H1 (cell line): ENCODE results near the gene KIF5A. TPM values are rescaled to one million over a fixed set of nuclear protein-coding genes. Genes with fewer than 3 reads are reported as not detected.

ENCODE experiments used
- CTCF ChIA-PET: fragments of 300-600 bp; sonication (Branson Sonifier 250); formaldehyde crosslinking; loops from one replicate; lab custom pipeline; 2021; ENCODE audit not compliant: partially characterized antibody; lab: Charles Lee
- POLR2A ChIA-PET: fragments of 300-600 bp; sonication (Branson Sonifier 250); formaldehyde crosslinking; loops from one replicate; lab custom pipeline; 2021; ENCODE audit warnings: inconsistent platforms; ENCODE audit not compliant: partially characterized antibody; lab: Charles Lee
- DNase-seq, 2 experiments: peaks; one replicate each; pipeline versions ENCODE4 v3.0.0 to v3.0.0-alpha.2; 2010 to 2022; ENCODE audit warnings: low spot score in 2 of 2, low read depth in 1 of 2, mixed read lengths in 1 of 2
- FAIRE-seq: peaks from 2 replicates; lab custom pipeline; 2011; peaks lifted over from hg19 to GRCh38; lab: Jason Lieb, UNC
- H2AFZ ChIP-seq: 2 replicates; pipeline ENCODE4 v1.8.1; 2012; ENCODE audit warnings: low read length, inconsistent platforms
- H2AK5ac ChIP-seq: 2 replicates; pipeline ENCODE4 v1.6.1; 2013; ENCODE audit warnings: low read depth, low read length
- H2BK120ac ChIP-seq: replicated peaks from 2 replicates; pipeline ENCODE3; 2013; ENCODE audit warnings: low read depth, low read length, inconsistent platforms
- H2BK12ac ChIP-seq: 2 replicates; pipeline ENCODE4 v1.6.1; 2013; ENCODE audit warnings: low read depth, low read length
- H2BK15ac ChIP-seq: 2 replicates; pipeline ENCODE4 v1.6.1; 2013; ENCODE audit warnings: low read length
- H2BK20ac ChIP-seq: 2 replicates; pipeline ENCODE4 v1.6.1; 2013; ENCODE audit warnings: low read length
- H2BK5ac ChIP-seq: 2 replicates; pipeline ENCODE4 v1.6.1; 2013; ENCODE audit warnings: low read depth, low read length
- H3K14ac ChIP-seq: 2 replicates; pipeline ENCODE4 v1.6.1; 2013; ENCODE audit warnings: inconsistent platforms; ENCODE audit not compliant: insufficient read length
- H3K18ac ChIP-seq: 2 replicates; pipeline ENCODE4 v1.6.1; 2013; ENCODE audit warnings: low read length; ENCODE audit errors: extremely low read depth
- H3K23ac ChIP-seq: 2 replicates; pipeline ENCODE4 v1.6.1; 2013; ENCODE audit warnings: inconsistent platforms; ENCODE audit not compliant: insufficient read length
- H3K23me2 ChIP-seq: 2 replicates; pipeline ENCODE4 v1.6.1; 2013; ENCODE audit warnings: low read depth, low read length
- H3K27ac ChIP-seq: 2 replicates; pipeline ENCODE4 v1.6.1; 2011; ENCODE audit warnings: low read depth, low read length, inconsistent platforms
- H3K27me3 ChIP-seq, 4 experiments: replicated peaks in 1 of 4; 1 replicate in 1 of 4; 2 replicates in 3 of 4; pipeline versions ENCODE4 v1.6.1 to v1.8.1; 2011 to 2013; ENCODE audit warnings: low read length in 3 of 4, mild to moderate bottlenecking in 3 of 4, inconsistent platforms in 2 of 4, mixed read lengths in 2 of 4, moderate library complexity in 1 of 4; ENCODE audit not compliant: control insufficient read depth in 3 of 4, insufficient read depth in 3 of 4; ENCODE audit errors: extremely low read depth in 1 of 4
- H3K36me3 ChIP-seq, 4 experiments: 2 replicates each; pipeline versions ENCODE4 v1.6.1 to v1.8.1; 2011 to 2013; ENCODE audit warnings: mild to moderate bottlenecking in 4 of 4, low read length in 3 of 4, moderate library complexity in 2 of 4, control low read depth in 1 of 4, inconsistent platforms in 1 of 4; ENCODE audit not compliant: insufficient read depth in 4 of 4, control insufficient read depth in 2 of 4
- H3K4ac ChIP-seq: replicated peaks from 2 replicates; pipeline ENCODE3; 2013; ENCODE audit warnings: low read length, low read depth, mixed read lengths, inconsistent platforms; ENCODE audit not compliant: insufficient read length
- H3K4me1 ChIP-seq, 4 experiments: replicated peaks in 1 of 4; 1 replicate in 1 of 4; 2 replicates in 3 of 4; pipeline versions ENCODE4 v1.6.1 to v1.8.1; 2011 to 2013; ENCODE audit warnings: low read length in 3 of 4, inconsistent platforms in 2 of 4, mixed read lengths in 1 of 4; ENCODE audit not compliant: insufficient read depth in 4 of 4, control insufficient read depth in 3 of 4
- H3K4me2 ChIP-seq, 2 experiments: 2 replicates each; pipeline versions ENCODE4 v1.6.1 to v1.8.1; 2011 to 2013; ENCODE audit warnings: low read depth in 2 of 2, low read length in 2 of 2, control low read depth in 1 of 2, inconsistent platforms in 1 of 2, mild to moderate bottlenecking in 1 of 2; ENCODE audit not compliant: insufficient read depth in 1 of 2
- H3K4me3 ChIP-seq, 4 experiments: fragments of 200-600, 300-600 bp in 1 of 4; sonication (generic), shearing (Covaris generic), sonication (Bioruptor Twin) in 1 of 4; 2 replicates each; pipeline versions ENCODE4 v1.5.1 to v1.8.1; 2011 to 2016; ENCODE audit warnings: low read length in 4 of 4, low read depth in 3 of 4, control low read depth in 2 of 4, inconsistent platforms in 2 of 4, mild to moderate bottlenecking in 2 of 4, mixed read lengths in 1 of 4, moderate library complexity in 1 of 4; ENCODE audit not compliant: insufficient read depth in 2 of 4; ENCODE audit errors: extremely low read depth in 1 of 4
- H3K56ac ChIP-seq: replicated peaks from 2 replicates; pipeline ENCODE3; 2013; ENCODE audit warnings: low read depth, mild to moderate bottlenecking, mixed read lengths, low read length, inconsistent platforms; ENCODE audit not compliant: insufficient read length
- H3K79me1 ChIP-seq: 2 replicates; pipeline ENCODE4 v1.6.1; 2013; ENCODE audit warnings: low read depth, low read length, control low read depth
- H3K79me2 ChIP-seq, 2 experiments: 2 replicates each; pipeline versions ENCODE4 v1.6.1 to v1.8.1; 2012 to 2013; ENCODE audit warnings: low read length in 2 of 2, mild to moderate bottlenecking in 2 of 2, inconsistent platforms in 1 of 2; ENCODE audit not compliant: insufficient read depth in 2 of 2, control insufficient read depth in 1 of 2
- H3K9ac ChIP-seq, 4 experiments: replicated peaks in 1 of 4; 1 replicate in 1 of 4; 2 replicates in 3 of 4; pipeline versions ENCODE4 v1.6.1 to v1.8.1; 2011 to 2013; ENCODE audit warnings: low read depth in 3 of 4, low read length in 3 of 4, control low read depth in 2 of 4, mild to moderate bottlenecking in 2 of 4, moderate library complexity in 2 of 4, inconsistent platforms in 1 of 4; ENCODE audit errors: extremely low read depth in 1 of 4
- H3K9me3 ChIP-seq, 2 experiments: 2 replicates each; pipeline versions ENCODE4 v1.6.1 to v1.8.1; 2012 to 2013; ENCODE audit warnings: mild to moderate bottlenecking in 2 of 2, moderate library complexity in 2 of 2, control low read depth in 1 of 2, inconsistent platforms in 1 of 2, low read depth in 1 of 2, low read length in 1 of 2, mixed read lengths in 1 of 2; ENCODE audit not compliant: insufficient read depth in 2 of 2
- H4K20me1 ChIP-seq, 2 experiments: replicated peaks in 1 of 2; 2 replicates each; pipeline versions ENCODE3 to v1.8.1; 2011 to 2013; ENCODE audit warnings: inconsistent platforms in 2 of 2, low read length in 2 of 2, mild to moderate bottlenecking in 1 of 2; ENCODE audit not compliant: insufficient read depth in 2 of 2, control insufficient read depth in 1 of 2
- H4K5ac ChIP-seq: 2 replicates; pipeline ENCODE4 v1.6.1; 2013; ENCODE audit warnings: low read length, low read depth, mixed read lengths, inconsistent platforms; ENCODE audit not compliant: insufficient read length
- H4K8ac ChIP-seq: 2 replicates; pipeline ENCODE4 v1.8.0; 2013; ENCODE audit warnings: mild to moderate bottlenecking, moderate library complexity, low read length, inconsistent platforms; ENCODE audit not compliant: insufficient read depth; ENCODE audit errors: extremely low read depth
- H4K91ac ChIP-seq: replicated peaks from 2 replicates; pipeline ENCODE3; 2013; ENCODE audit warnings: low read length, mixed read lengths, inconsistent platforms; ENCODE audit not compliant: insufficient read length
- BRCA1 ChIP-seq: IDR thresholded peaks from 2 replicates; pipeline ENCODE4 v1.6.1; 2012; ENCODE audit warnings: low read depth, low read length, improper control_type of control experiment
- SIX5 ChIP-seq: IDR thresholded peaks from 2 replicates; pipeline ENCODE4 v1.6.1; 2011; ENCODE audit warnings: mild to moderate bottlenecking, low read depth, low read length
- WGBS, 2 experiments: shearing (Covaris generic) in 1 of 2; methylation state at CpG; one replicate each; pipeline versions ENCODE4 v1.1.6 to v1.1.7; 2013 to 2015; ENCODE audit warnings: low lambda C conversion rate in 2 of 2, mixed read lengths in 2 of 2, inconsistent platforms in 1 of 2, low coverage in 1 of 2, missing lambda C conversion rate in 1 of 2; ENCODE audit not compliant: insufficient replicate concordance in 2 of 2, insufficient coverage in 1 of 2, insufficient read length in 1 of 2; ENCODE audit errors: extremely low coverage in 1 of 2, missing lambda C conversion rate in 1 of 2; 5-methylcytosine and 5-hydroxymethylcytosine counted together
- polyA plus RNA-seq, 7 experiments: library from polyadenylated mRNA; depleted of rRNA in 3 of 7; stranded (reverse) in 5 of 7; unstranded in 2 of 7; fragments of >200 nt in 5 of 7; fragments of 200-250 nt in 2 of 7; gene quantifications; 1 replicate in 5 of 7; 2 replicates in 1 of 7; 4 replicates in 1 of 7; pipeline versions ENCODE4 v1.2.1 to v1.2.3, GENCODE V29; 2011 to 2013; ENCODE audit warnings: missing spikeins in 2 of 7, mixed read lengths in 2 of 7
- total RNA-seq: library from RNA; stranded (reverse); fragmentation: NEBNext Ultra II Directional; extraction: Animal tissue kit (Norgen Biotek cat#: 25700); gene quantifications from 2 replicates; pipeline ENCODE4 v1.2.1, GENCODE V29; 2021

The KIF5A gene
- total and polyA plus RNA-seq, 2 of the 8 experiments (the other 6 are each of a cell fraction or from before 2014, with no cell fraction given) = 10.7 to 21.9 TPM

- Histone ChIP-seq H2BK12ac (no peak overlapping the region), H3K4me2 (no peak overlapping the region), H4K8ac (no peak overlapping the region), H3K4me1 (peaks cover 0 to 7% (median 1%) of the 10 kb centered on the region in 4 experiments; a peak in 5 of 7 replicates), H2AK5ac (no peak overlapping the region), H3K18ac (no peak overlapping the region), H3K27me3 (no peaks in the 10 kb centered on the region), H3K79me2 (peaks cover 2 to 18% of the 10 kb centered on the region in 2 experiments; a peak in 3 of 4 replicates), H2BK20ac (no peak overlapping the region)
- no peak for TF ChIP-seq BRCA1
- no peak for TF ChIP-seq SIX5
- TF ChIP-seq, all 59 proteins: peak for 0
- H4K91ac ChIP-seq = no peak overlapping the region
- no peak for DNase-seq
- no peak overlapping the region for H3K9ac ChIP-seq
- no peak overlapping the region for H3K56ac ChIP-seq
- H4K5ac ChIP-seq = no peak overlapping the region
- H2BK15ac ChIP-seq = no peak overlapping the region
- H3K9me3 ChIP-seq = no peaks in the 10 kb centered on the region
- H3K36me3 ChIP-seq = peaks cover 0 to 9% (median 5%) of the 10 kb centered on the region in 4 experiments; a peak in 6 of 8 replicates
- no peak overlapping the region for H3K4me3 ChIP-seq
- H2BK120ac ChIP-seq = no peak overlapping the region
- H3K14ac ChIP-seq = no peak overlapping the region
- H3K79me1 ChIP-seq = peaks cover 3% of the 10 kb centered on the region; the same call in 1 of the 2 replicates
- FAIRE-seq = no peak
- no peak overlapping the region for H2AFZ ChIP-seq
- no peak overlapping the region for H3K27ac ChIP-seq
- H4K20me1 ChIP-seq = peaks cover 1 to 18% of the 10 kb centered on the region in 2 experiments
- WGBS, 2 experiments = 78% methylated on average over 2 of the region's 2 CpGs; no CpG with 5 or more reads in 1 of the 2 experiments
- no peak overlapping the region for H2BK5ac ChIP-seq
- CTCF ChIA-PET = interaction anchor here (1.1 to 4.2 kb wide), 4 partner anchors 9 to 43 kb away, joined by 4 to 16 read pairs (median 4); no protein-coding TSS in a partner anchor
- no peak overlapping the region for H3K23ac ChIP-seq
- H3K4ac ChIP-seq = no peak overlapping the region
- POLR2A ChIA-PET = interaction anchor here (0.6 to 6.6 kb wide), 5 partner anchors 12 to 54 kb away, joined by 3 to 56 read pairs (median 32); partner anchors contain the start of genes DDIT3 and MBD6
- H3K23me2 ChIP-seq = no peaks in the 10 kb centered on the region
Measured at GRCh38 chr12:57541001-57541400, 8.8 kb upstream of the KIF5A start.
